K562 (cell line): ENCODE data around the gene NRF1. TPM values are rescaled to one million over a fixed set of nuclear protein-coding genes. Genes with fewer than 3 reads are reported as not detected.

Experiments
- ATAC-seq: fragments of 200-7000 bp; cut with Tn5 transposase; 3 replicates; pipeline ENCODE4 v1.9.1; 2020; ENCODE audit warnings: moderate library complexity
- BruUV-seq: library from RNA; stranded (reverse); fragments of 400-500 nt; replicated peaks from 2 replicates; lab custom pipeline; 2021; lab: Mats Ljungman, UMichigan
- CTCF ChIA-PET: fragments of 300-600 bp; formaldehyde crosslinking; extraction: SDS; loops from one replicate; lab custom pipeline; 2021; ENCODE audit warnings: low intra/inter-chr PET ratio; lab: Yijun Ruan, JAX
- POLR2A ChIA-PET: fragments of 300-600, 350-650 bp; sonication (Branson Sonifier 250); formaldehyde crosslinking; extraction: SDS; loops from one replicate; lab custom pipeline; 2021; ENCODE audit warnings: antibody characterized with exemption, inconsistent platforms; lab: Yijun Ruan, JAX
- DNase-seq, 4 experiments: peaks; one replicate each; pipeline versions ENCODE4 v3.0.0 to v3.0.0-alpha.2; 2011 to 2018; ENCODE audit warnings: low spot score in 3 of 4, mixed read lengths in 3 of 4; ENCODE audit errors: extremely low read depth in 1 of 4
- FAIRE-seq: peaks from 2 replicates; lab custom pipeline; 2011; peaks lifted over from hg19 to GRCh38; lab: Jason Lieb, UNC
- H2AFZ ChIP-seq: 2 replicates; pipeline ENCODE4 v1.6.0; 2011; ENCODE audit warnings: low read depth, low read length, control low read depth, inconsistent platforms
- H3K27ac ChIP-seq: fragments of 200-600 bp; 3 replicates; pipeline ENCODE4 v1.8.0; 2011; ENCODE audit warnings: low read depth, mild to moderate bottlenecking, control low read depth, inconsistent platforms, low read length, moderate library complexity, mixed read lengths; ENCODE audit errors: extremely low read depth
- H3K27me3 ChIP-seq, 2 experiments: fragments of 300-600 bp in 1 of 2; 2 replicates in 1 of 2; 3 replicates in 1 of 2; pipeline versions ENCODE4 v1.6.0 to v1.8.0; 2011; ENCODE audit warnings: inconsistent platforms in 2 of 2, low read length in 2 of 2, mild to moderate bottlenecking in 1 of 2, mixed read lengths in 1 of 2, moderate library complexity in 1 of 2; ENCODE audit not compliant: control insufficient read depth in 2 of 2, insufficient read depth in 2 of 2
- H3K36me3 ChIP-seq: fragments of 300-600 bp; 3 replicates; pipeline ENCODE4 v1.8.0; 2011; ENCODE audit warnings: mild to moderate bottlenecking, low read length, inconsistent platforms; ENCODE audit not compliant: control insufficient read depth, insufficient read depth
- H3K4me1 ChIP-seq, 2 experiments: fragments of 200-600 bp in 1 of 2; replicated peaks in 1 of 2; 2 replicates in 1 of 2; 3 replicates in 1 of 2; pipeline versions ENCODE4 v1.5.1 to v1.8.0; 2011; ENCODE audit warnings: inconsistent platforms in 2 of 2, low read length in 2 of 2, mild to moderate bottlenecking in 1 of 2, mixed read lengths in 1 of 2, moderate library complexity in 1 of 2; ENCODE audit not compliant: control insufficient read depth in 2 of 2, insufficient read depth in 2 of 2
- H3K4me2 ChIP-seq: 2 replicates; pipeline ENCODE4 v1.6.1; 2011; ENCODE audit warnings: low read length, control low read depth, inconsistent platforms, mixed read lengths; ENCODE audit not compliant: insufficient read depth
- H3K4me3 ChIP-seq: fragments of 200-600 bp; sonication (generic), shearing (Covaris generic); 2 replicates; pipeline ENCODE4 v1.5.1; 2016; ENCODE audit warnings: control low read depth, inconsistent platforms
- H3K79me2 ChIP-seq: fragments of 200-600 bp; 3 replicates; pipeline ENCODE4 v1.8.0; 2011; ENCODE audit warnings: low read length, inconsistent platforms; ENCODE audit not compliant: control insufficient read depth, insufficient read depth
- H3K9ac ChIP-seq, 2 experiments: 2 replicates each; pipeline versions ENCODE4 v1.6.0 to v1.6.1; 2011; ENCODE audit warnings: low read depth in 2 of 2, low read length in 2 of 2, control low read depth in 1 of 2, inconsistent platforms in 1 of 2, mild to moderate bottlenecking in 1 of 2, mixed read lengths in 1 of 2; ENCODE audit not compliant: insufficient read depth in 1 of 2
- H3K9me1 ChIP-seq: one replicate; pipeline ENCODE4 v1.6.0; 2011; ENCODE audit warnings: inconsistent platforms, mild to moderate bottlenecking, low read length, moderate library complexity; ENCODE audit not compliant: control insufficient read depth, insufficient read depth
- H3K9me3 ChIP-seq: replicated peaks from 2 replicates; pipeline ENCODE4 v1.5.1; 2011; ENCODE audit warnings: low read depth, low read length, inconsistent platforms; ENCODE audit not compliant: control insufficient read depth, insufficient read depth
- H4K20me1 ChIP-seq: replicated peaks from 2 replicates; pipeline ENCODE4 v1.6.1; 2011; ENCODE audit warnings: low read length, inconsistent platforms, mixed read lengths; ENCODE audit not compliant: control insufficient read depth, insufficient read depth
- CREB1 ChIP-seq, 2 experiments: sonication (generic) in 1 of 2; formaldehyde crosslinking in 1 of 2; IDR thresholded peaks; 2 replicates each; pipeline versions ENCODE4 v1.6.1 to v1.8.0; 2012 to 2022; ENCODE audit warnings: inconsistent platforms in 1 of 2, mild to moderate bottlenecking in 1 of 2, missing genetic modification reagents in 1 of 2, moderate library complexity in 1 of 2
- CREBBP ChIP-seq: IDR thresholded peaks from one replicate; pipeline ENCODE4 v1.6.1; 2012; ENCODE audit warnings: low read depth, mild to moderate bottlenecking, control low read depth, inconsistent platforms, low read length
- MAFG ChIP-seq: fragments of 450-650 bp; conservative IDR thresholded peaks from 2 replicates; pipeline ENCODE4 v1.6.1; 2016; ENCODE audit warnings: missing genetic modification characterization, missing compliant biosample characterization
- PHF8 ChIP-seq: fragments of 200-600 bp; sonication (generic); IDR thresholded peaks from 2 replicates; pipeline ENCODE4 v1.6.1; 2012; ENCODE audit warnings: mixed run types, mild to moderate bottlenecking, inconsistent platforms, low read length, moderate library complexity, borderline replicate concordance
- WGBS: fragments of 100-300 bp; shearing (Covaris generic); methylation state at CpG from one replicate; pipeline ENCODE4 v1.1.6; 2016; ENCODE audit warnings: low coverage, mixed read lengths; ENCODE audit not compliant: insufficient coverage; ENCODE audit errors: missing lambda C conversion rate; 5-methylcytosine and 5-hydroxymethylcytosine counted together
- in situ Hi-C: fragments of 300-500 bp; cut with MboI; formaldehyde crosslinking; loops from 4 replicates; pipeline ENCODE4 v1.15.0; 2018; ENCODE audit warnings: inconsistent platforms, mixed read lengths
- intact Hi-C: fragments of 100-400 bp; cut with micrococcal nuclease; formaldehyde crosslinking; loops from 2 replicates; pipeline ENCODE4 v1.14.2; 2022
- polyA plus RNA-seq, 8 experiments: library from polyadenylated mRNA; depleted of rRNA in 4 of 8; stranded (reverse) in 5 of 8; unstranded in 3 of 8; fragments of >200 nt; fragmentation: Nextera tagmentation in 2 of 8; fragmentation: Illumina TruSeq in 1 of 8; extraction: Ambion mirVana in 2 of 8; extraction: Trizol in 1 of 8; gene quantifications; 2 replicates each; pipeline versions ENCODE4 v1.2.1 to v1.2.3, GENCODE V29; 2011 to 2014; ENCODE audit warnings: inconsistent platforms in 1 of 8, missing spikeins in 1 of 8
- total RNA-seq, 7 experiments: library from RNA; depleted of rRNA in 6 of 7; stranded (reverse); fragments of >200 nt in 6 of 7; fragmentation: Illumina TruSeq in 2 of 7; extraction: Trizol in 2 of 7; gene quantifications; 2 replicates each; pipeline versions ENCODE4 v1.2.1 to v1.2.3, GENCODE V29; 2011 to 2021; ENCODE audit warnings: low replicate concordance in 1 of 7
- TF ChIP-seq, protein P1 (sequence below): fragments of 450-650 bp; IDR thresholded peaks from 2 replicates; pipeline ENCODE4 v1.7.0; 2016; ENCODE audit warnings: borderline replicate concordance

Gene NRF1
- total and polyA plus RNA-seq, 9 of the 15 experiments (the other 6 are each of a cell fraction or from before 2014, with no cell fraction given) = 8.6 to 28.8 (median 20.3) TPM

DNA sequence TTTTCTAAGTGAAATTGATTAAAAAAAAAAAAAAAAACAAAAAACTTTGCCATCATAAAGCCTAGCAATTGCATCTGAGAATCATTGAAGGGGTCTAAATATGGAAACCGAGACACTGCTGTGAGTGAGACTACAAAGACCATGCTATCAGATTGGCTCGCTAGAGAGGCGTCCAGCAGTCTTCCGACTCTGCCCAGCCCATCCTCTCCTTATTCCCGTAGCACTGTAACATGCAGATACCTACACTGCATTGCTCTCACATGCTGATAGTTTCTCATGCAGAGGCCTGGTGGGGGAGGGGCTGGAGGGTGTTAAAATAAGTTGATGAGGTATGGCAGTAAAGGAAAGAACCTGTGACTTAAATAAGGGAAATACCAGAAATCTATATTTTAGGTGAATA, 130.7 kb downstream of the NRF1 start:
- H3K4me3 ChIP-seq = no peak overlapping the region
- no peaks in the 10 kb centered on the region for H3K9me3 ChIP-seq
- TF ChIP-seq CREBBP (peak; percentile 78), CREB1 (IDR thresholded peaks at IDR 0.05) (no peak), CREB1 (CRISPR knock-in tag; IDR thresholded peaks at IDR 0.05) (no peak), MAFG (0 out of 2 replicates have a peak, but pooled peaks have one; percentile 0), PHF8 (peak; percentile 5; the same call in 1 of the 2 replicates)
- TF ChIP-seq, protein P1, sequence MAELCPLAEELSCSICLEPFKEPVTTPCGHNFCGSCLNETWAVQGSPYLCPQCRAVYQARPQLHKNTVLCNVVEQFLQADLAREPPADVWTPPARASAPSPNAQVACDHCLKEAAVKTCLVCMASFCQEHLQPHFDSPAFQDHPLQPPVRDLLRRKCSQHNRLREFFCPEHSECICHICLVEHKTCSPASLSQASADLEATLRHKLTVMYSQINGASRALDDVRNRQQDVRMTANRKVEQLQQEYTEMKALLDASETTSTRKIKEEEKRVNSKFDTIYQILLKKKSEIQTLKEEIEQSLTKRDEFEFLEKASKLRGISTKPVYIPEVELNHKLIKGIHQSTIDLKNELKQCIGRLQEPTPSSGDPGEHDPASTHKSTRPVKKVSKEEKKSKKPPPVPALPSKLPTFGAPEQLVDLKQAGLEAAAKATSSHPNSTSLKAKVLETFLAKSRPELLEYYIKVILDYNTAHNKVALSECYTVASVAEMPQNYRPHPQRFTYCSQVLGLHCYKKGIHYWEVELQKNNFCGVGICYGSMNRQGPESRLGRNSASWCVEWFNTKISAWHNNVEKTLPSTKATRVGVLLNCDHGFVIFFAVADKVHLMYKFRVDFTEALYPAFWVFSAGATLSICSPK = no peak
- TF ChIP-seq, all 486 proteins: peak for 3
- no TSS peak for BruUV-seq
- Histone ChIP-seq H2AFZ (no peak overlapping the region), H3K27me3 (no peaks in the 10 kb centered on the region), H3K4me1 (no peaks in the 10 kb centered on the region; a peak in 1 of 5 replicates), H3K4me2 (no peak overlapping the region), H4K20me1 (no peaks in the 10 kb centered on the region), H3K9me1 (no peaks in the 10 kb centered on the region), H3K9ac (no peak overlapping the region), H3K27ac (no peak overlapping the region), H3K36me3 (peaks cover 6% of the 10 kb centered on the region; the same call in 2 of the 3 replicates), H3K79me2 (no peaks in the 10 kb centered on the region)
- no peak for FAIRE-seq
- ChIA-PET CTCF (no interaction called here), POLR2A (no interaction called here)
- in situ Hi-C loops (no loop called here), intact Hi-C loops (no loop called here)
- no peak for ATAC-seq
- DNase-seq = no peak
- WGBS = 71% methylated on average over 5 of the region's 5 CpGs
